WI38 (cell line): Measurements from ENCODE around the gene RIPK4.

Source experiments
- H3K4me3 ChIP-seq: 2 replicates; pipeline ENCODE4 v1.5.1; 2011; ENCODE audit warnings: low read depth, mild to moderate bottlenecking, control low read depth, low read length
- TF ChIP-seq, protein P1 (sequence below): IDR thresholded peaks from 2 replicates; pipeline ENCODE4 v1.5.1; 2012; ENCODE audit warnings: low read depth, mild to moderate bottlenecking, control low read depth, low read length

Gene RIPK4

DNA sequence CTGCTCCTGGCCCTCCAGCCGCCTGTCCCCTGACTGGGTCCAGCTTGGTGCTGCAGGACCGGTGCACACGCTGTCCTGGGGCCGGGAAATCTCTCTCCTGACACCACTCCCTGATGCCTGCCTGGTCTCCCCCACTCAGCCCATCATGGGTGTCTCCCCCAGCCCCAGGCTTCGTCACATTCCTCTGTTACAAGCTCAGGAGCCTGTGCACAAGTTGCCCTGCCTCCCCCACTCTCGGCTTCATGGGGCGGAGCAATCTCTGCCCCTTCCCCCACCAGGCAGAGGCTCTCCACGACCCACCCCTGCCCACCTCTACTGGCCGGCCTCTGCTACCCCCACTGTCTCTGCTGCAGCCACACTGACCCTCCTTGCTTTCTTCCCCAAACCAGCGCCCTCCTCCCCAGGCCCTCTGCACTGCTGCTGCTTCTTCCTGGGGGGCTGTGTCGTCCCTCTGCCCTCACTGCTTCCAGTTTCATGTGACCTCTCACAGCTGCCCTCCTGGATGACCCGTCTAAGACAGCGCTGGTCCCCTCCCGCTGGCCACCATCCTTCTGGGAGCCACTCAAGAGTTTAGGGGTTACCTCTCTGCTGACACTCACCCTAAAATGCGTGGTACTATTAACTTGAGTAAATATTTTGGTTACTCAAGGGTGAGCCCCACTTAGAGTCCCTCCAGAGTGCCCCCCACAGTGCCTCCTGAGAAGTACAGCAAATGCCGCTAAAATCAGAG lies 5.7 kb upstream of the RIPK4 start:
- TF ChIP-seq, protein P1, sequence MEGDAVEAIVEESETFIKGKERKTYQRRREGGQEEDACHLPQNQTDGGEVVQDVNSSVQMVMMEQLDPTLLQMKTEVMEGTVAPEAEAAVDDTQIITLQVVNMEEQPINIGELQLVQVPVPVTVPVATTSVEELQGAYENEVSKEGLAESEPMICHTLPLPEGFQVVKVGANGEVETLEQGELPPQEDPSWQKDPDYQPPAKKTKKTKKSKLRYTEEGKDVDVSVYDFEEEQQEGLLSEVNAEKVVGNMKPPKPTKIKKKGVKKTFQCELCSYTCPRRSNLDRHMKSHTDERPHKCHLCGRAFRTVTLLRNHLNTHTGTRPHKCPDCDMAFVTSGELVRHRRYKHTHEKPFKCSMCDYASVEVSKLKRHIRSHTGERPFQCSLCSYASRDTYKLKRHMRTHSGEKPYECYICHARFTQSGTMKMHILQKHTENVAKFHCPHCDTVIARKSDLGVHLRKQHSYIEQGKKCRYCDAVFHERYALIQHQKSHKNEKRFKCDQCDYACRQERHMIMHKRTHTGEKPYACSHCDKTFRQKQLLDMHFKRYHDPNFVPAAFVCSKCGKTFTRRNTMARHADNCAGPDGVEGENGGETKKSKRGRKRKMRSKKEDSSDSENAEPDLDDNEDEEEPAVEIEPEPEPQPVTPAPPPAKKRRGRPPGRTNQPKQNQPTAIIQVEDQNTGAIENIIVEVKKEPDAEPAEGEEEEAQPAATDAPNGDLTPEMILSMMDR, result no peak
- H3K4me3 ChIP-seq, result no peak overlapping the region

DNA sequence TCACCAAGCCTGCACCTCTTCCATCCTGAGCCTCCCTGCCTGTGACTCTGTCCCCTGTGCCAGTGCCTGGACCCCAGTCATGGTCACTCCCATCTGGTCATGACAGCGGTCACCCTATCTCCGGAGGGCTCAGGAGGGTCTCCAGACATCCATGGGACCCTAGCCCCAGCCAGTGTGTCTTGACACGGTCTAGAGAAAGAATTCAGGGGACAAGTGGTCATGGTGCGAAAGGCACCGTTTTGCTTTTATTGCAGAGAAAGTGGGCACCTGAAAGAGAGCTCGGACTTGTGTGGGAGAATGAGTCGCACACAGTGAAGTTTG lies 4.7 kb upstream of the RIPK4 start:
- TF ChIP-seq, protein P1, result no peak
- H3K4me3 ChIP-seq, result no peak overlapping the region

DNA sequence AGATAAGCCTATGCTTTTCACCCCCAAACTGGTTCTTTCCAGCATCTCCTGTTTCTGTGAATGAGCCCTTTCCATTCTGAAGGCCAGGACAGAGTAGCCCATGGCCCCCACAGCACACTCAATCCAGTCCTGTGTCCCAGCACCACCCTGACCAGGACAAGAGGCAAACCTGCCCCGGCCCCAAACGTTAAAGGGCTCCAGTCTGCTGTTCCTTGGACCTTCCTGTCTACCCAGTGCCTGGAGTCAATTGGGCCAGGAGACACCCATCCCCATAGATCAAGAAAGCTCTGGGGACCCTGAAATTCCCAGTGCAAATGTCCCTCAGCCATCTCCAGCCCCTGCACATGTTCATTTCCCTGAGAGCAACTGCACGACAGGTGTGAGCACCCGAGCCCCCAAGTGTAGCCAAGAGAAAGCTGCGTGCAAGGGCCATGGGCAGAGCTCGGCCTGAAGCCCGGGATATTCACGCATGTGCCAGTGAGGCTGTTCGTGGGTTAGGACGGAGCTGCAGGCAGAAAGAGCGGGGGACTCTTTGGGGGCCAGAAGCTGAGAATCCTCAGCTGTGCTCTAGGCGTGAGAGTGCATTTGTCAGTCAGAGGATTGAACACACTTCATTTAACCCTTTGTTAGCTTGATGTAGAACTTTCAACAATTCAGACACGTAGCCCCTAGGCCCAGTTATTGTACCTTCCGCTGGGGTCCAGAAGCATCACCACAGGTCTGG lies 4.2 kb upstream of the RIPK4 start:
- TF ChIP-seq, protein P1, result no peak
- no peak overlapping the region for H3K4me3 ChIP-seq

DNA sequence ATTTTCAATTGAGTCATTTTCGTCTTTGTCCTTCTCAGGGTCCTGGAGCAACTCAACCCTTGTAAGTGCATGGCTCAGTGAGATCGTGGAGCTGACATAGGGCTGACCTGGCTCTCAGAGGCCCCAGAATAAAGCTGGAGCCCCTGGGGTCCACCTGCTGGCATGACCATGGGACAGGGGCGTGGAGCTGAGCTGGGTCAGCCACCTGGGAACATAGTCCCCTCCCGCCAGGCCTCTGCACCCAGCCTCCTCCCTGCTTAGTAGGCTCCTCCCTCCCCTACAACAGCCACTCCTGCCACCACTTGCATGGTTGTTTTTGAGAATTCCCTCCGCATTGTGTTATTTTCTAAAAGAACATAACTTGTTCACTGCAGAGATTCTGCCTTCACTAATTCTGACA lies 3.1 kb upstream of the RIPK4 start:
- TF ChIP-seq, protein P1, result no peak
- H3K4me3 ChIP-seq, result no peak overlapping the region

DNA sequence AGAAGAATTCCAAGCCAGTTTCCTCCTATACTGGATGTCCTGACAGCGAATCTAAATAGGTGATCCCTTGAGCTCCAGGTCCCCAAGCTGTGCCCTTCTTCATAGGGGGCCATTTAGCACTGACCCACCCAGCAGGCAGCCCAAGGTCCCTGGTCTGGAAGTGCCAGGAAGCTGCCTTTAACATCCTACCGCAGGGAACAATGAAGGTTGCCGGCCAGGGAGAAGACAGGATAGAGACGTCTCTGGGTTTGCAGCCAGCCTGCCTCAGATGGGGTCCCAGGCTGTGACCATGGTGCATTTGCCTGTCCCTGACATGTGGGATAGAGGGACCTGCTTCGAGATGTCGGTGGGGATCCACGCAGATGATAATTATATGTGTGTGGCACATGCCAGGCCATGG lies 2.7 kb upstream of the RIPK4 start:
- TF ChIP-seq, protein P1, result no peak
- no peak overlapping the region for H3K4me3 ChIP-seq

DNA sequence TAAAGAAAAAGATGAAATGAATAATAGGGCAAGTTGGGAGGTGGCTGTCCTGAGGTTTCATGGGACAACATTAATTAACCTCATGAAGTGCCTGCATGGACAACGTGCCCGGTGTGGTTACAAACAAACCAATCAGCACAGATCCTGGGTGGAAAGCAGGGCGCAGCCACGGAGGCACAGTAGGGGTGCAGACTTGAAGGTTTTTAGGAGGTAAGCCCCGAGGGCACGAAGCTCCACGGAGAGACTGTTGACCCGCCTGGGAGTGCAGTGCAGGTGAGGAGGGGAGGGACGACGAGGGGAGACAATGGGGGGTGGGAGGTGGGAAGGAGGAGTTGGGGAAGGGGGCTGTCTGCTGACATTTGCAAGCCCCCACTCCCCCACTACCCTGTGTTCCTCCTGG lies 2.3 kb upstream of the RIPK4 start:
- TF ChIP-seq, protein P1, result no peak
- peak overlapping the region; percentile 47 for H3K4me3 ChIP-seq

DNA sequence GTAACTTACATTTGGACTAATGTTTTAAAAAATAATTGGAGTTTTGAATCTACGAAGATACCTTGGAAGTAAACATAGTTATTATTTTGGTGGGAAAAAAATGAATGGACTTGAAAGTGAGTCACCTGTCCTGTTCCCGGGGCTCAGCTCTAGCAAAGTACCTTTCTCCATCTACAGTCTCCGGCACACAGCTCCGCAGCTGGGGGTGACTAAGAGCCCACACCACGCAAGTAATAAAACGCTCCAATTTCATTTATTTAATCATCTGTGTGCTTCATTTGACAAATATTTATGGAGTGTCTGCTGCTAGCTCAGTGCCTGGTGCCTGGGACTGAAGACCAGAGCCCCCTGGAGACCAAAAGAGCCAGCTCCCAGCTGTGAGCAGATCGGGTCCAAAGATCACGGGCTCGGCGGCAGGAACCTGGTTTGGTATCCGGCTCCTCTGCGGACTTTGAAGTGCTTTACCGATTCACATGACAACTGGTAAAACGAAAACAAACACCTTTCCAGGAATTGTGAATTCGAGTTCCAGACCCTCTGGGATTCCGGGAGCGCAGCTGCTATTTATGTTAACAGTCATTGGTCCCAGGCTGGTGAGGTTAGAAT lies 1.7 kb upstream of the RIPK4 start:
- H3K4me3 ChIP-seq, result peak overlapping the region; percentile 47
- TF ChIP-seq, protein P1, result peak; percentile 31; the same call in 1 of the 2 replicates
